Stimulated activated naive CD8-positive, alpha-beta T cell treated with anti-CD3 and anti-CD28 coated beads, Interleukin-15, amount 100 ng/mL, for 72 hours (primary cell): Measurements from ENCODE around the gene KCND2.
"Not testable (repeated sequence)": the region's sequence is repeated elsewhere in the genome, so short reads cannot be mapped to it uniquely, and the experiment has no call there.

Experiments used
- ATAC-seq: fragments of 150-1000 bp; cut with Tn5 transposase; 2 replicates; pipeline ENCODE4 v1.10.0; 2021; ENCODE audit warnings: mild to moderate bottlenecking, moderate library complexity
- DNase-seq, 2 donors: peaks; one replicate each; pipeline ENCODE4 v3.0.0; 2021 to 2022
- H3K27ac Mint-ChIP-seq, 2 donors: one replicate each; pipeline ENCODE4 v1.8.0; 2022; ENCODE audit warnings: mild to moderate bottlenecking in 2 of 2, mixed read lengths in 2 of 2, moderate library complexity in 2 of 2
- H3K27me3 Mint-ChIP-seq: one replicate; pipeline ENCODE4 v1.8.0; 2022; ENCODE audit warnings: mixed read lengths
- H3K4me1 Mint-ChIP-seq: one replicate; pipeline ENCODE4 v1.8.0; 2022; ENCODE audit warnings: mild to moderate bottlenecking, mixed read lengths
- H3K4me3 Mint-ChIP-seq, 2 donors: one replicate each; pipeline ENCODE4 v1.8.0; 2022; ENCODE audit warnings: mild to moderate bottlenecking in 2 of 2, mixed read lengths in 2 of 2, moderate library complexity in 1 of 2
- H3K9me3 Mint-ChIP-seq, 2 donors: one replicate each; pipeline ENCODE4 v1.8.0; 2022; ENCODE audit warnings: mixed read lengths in 2 of 2

KCND2 gene

GRCh38 chr7:120550494-120551048 lies 277.6 kb downstream of the KCND2 start:
- no peak overlapping the region for H3K4me3 Mint-ChIP-seq
- H3K27me3 Mint-ChIP-seq, result no peaks in the 10 kb centered on the region
- H3K9me3 Mint-ChIP-seq, result peaks cover 8 to 9% of the 10 kb centered on the region in 2 donors
- no peak for ATAC-seq
- H3K27ac Mint-ChIP-seq, result no peak overlapping the region
- H3K4me1 Mint-ChIP-seq, result no peaks in the 10 kb centered on the region
- DNase-seq, result no peak

DNA sequence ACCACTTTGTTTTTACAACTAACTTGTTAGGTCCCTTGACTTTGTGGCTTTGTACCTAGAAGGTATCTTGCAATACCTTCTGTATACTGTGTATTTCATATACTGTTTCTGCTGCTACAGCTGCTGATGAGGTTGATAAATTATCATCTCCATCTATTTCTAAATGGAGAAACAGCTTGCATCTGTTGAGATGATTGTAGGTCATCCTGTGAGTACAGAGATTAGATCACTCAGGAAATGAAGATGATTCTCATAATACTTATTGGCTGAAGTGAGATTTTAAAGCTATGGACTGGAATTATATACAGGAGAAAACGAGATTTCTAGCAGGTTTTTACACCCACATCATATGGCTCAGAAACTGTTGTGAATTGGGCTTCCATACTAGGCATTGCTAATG lies 280.5 kb downstream of the KCND2 start:
- ATAC-seq, result no peak
- no peak overlapping the region for H3K27ac Mint-ChIP-seq
- H3K9me3 Mint-ChIP-seq, result peaks cover 5 to 8% of the 10 kb centered on the region in 2 donors
- no peaks in the 10 kb centered on the region for H3K27me3 Mint-ChIP-seq
- H3K4me3 Mint-ChIP-seq, result no peak overlapping the region
- DNase-seq, result no peak
- no peaks in the 10 kb centered on the region for H3K4me1 Mint-ChIP-seq

GRCh38 chr7:120554960-120555571 lies 282.1 kb downstream of the KCND2 start:
- Mint-ChIP-seq H3K9me3 (no peaks in the 10 kb centered on the region), H3K4me1 (no peaks in the 10 kb centered on the region), H3K27ac (no peak overlapping the region), H3K27me3 (no peaks in the 10 kb centered on the region), H3K4me3 (no peak overlapping the region)
- no peak for ATAC-seq
- DNase-seq, result no peak

- no peak for ATAC-seq
- H3K9me3 Mint-ChIP-seq, result peaks cover 0 to 9% of the 10 kb centered on the region in 2 donors
- no peak for DNase-seq
- H3K4me3 Mint-ChIP-seq, result no peak overlapping the region
- H3K27me3 Mint-ChIP-seq, result no peaks in the 10 kb centered on the region
- no peaks in the 10 kb centered on the region for H3K4me1 Mint-ChIP-seq
- H3K27ac Mint-ChIP-seq, result no peak overlapping the region
Observed at GRCh38 chr7:120564145-120564544, 291.2 kb downstream of the KCND2 start.

DNA sequence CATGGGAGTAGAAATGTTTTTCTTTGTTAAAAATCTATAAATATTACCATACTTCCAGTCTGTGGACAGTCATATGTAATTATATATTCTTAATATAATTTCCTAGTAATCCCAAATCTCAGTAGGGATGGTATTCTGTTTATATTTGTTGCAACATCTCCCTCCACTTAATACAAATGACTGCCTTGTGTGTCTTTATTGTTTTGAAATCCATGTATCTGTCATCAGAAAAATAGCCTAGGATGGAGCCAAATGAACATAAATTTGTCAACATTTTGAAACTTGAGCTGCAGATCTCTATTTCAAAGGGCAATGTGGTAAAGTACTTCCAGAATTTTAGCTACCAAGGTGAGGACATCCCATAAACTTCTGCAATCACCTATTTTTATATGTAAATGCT lies 294.2 kb downstream of the KCND2 start:
- ATAC-seq, result no peak
- DNase-seq, result no peak
- peaks cover 0 to 6% of the 10 kb centered on the region in 2 donors for H3K9me3 Mint-ChIP-seq
- H3K4me3 Mint-ChIP-seq, result no peak overlapping the region
- H3K4me1 Mint-ChIP-seq, result no peaks in the 10 kb centered on the region
- H3K27ac Mint-ChIP-seq, result no peak overlapping the region
- no peaks in the 10 kb centered on the region for H3K27me3 Mint-ChIP-seq

- not testable (repeated sequence) for H3K9me3 Mint-ChIP-seq, H3K27me3 Mint-ChIP-seq, H3K4me1 Mint-ChIP-seq, H3K27ac Mint-ChIP-seq, ATAC-seq, DNase-seq, H3K4me3 Mint-ChIP-seq
Observed at GRCh38 chr7:120578657-120579056, 305.7 kb downstream of the KCND2 start.

GRCh38 chr7:120582916-120583315 lies 309.9 kb downstream of the KCND2 start:
- H3K27ac Mint-ChIP-seq, result no peak overlapping the region
- DNase-seq (no peak), ATAC-seq (no peak)
- H3K9me3 Mint-ChIP-seq, result no peaks in the 10 kb centered on the region
- H3K4me3 Mint-ChIP-seq, result no peak overlapping the region
- H3K4me1 Mint-ChIP-seq, result no peaks in the 10 kb centered on the region
- no peaks in the 10 kb centered on the region for H3K27me3 Mint-ChIP-seq

- no peak overlapping the region for H3K4me3 Mint-ChIP-seq
- ATAC-seq (no peak), DNase-seq (no peak)
- H3K27ac Mint-ChIP-seq, result no peak overlapping the region
- no peaks in the 10 kb centered on the region for H3K4me1 Mint-ChIP-seq
- H3K27me3 Mint-ChIP-seq, result no peaks in the 10 kb centered on the region
- H3K9me3 Mint-ChIP-seq, result no peaks in the 10 kb centered on the region
Observed at GRCh38 chr7:120583899-120584586, 311.1 kb downstream of the KCND2 start.

DNA sequence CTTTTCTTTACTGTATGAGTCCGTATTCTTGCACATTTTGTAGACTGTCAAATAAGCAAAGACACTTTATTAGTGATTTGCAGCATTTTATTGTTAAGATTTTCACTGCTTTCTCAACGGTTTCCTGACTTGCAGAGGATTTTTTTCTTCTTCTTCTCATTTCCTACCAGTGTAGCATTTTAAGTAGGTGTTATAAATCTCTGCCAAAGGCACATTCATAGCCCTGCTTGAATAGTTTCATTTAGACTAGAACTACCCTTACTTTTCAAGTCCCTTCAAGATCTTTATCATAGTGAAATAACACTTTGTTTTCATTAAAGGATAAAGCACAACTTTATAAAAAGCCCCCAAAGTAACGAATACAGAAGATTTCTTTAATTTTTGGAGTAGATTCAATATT lies 313.6 kb downstream of the KCND2 start:
- no peak overlapping the region for H3K27ac Mint-ChIP-seq

GRCh38 chr7:120587243-120587642 lies 314.3 kb downstream of the KCND2 start:
- H3K4me3 Mint-ChIP-seq, result no peak overlapping the region
- H3K4me1 Mint-ChIP-seq, result no peaks in the 10 kb centered on the region
- DNase-seq (no peak), ATAC-seq (no peak)
- H3K9me3 Mint-ChIP-seq, result no peaks in the 10 kb centered on the region
- no peak overlapping the region for H3K27ac Mint-ChIP-seq
- no peaks in the 10 kb centered on the region for H3K27me3 Mint-ChIP-seq

More for the DNA sequence above, 313.6 kb downstream of the KCND2 start:
- H3K27me3 Mint-ChIP-seq, result no peaks in the 10 kb centered on the region
- H3K4me3 Mint-ChIP-seq, result no peak overlapping the region
- ATAC-seq, result no peak
- no peaks in the 10 kb centered on the region for H3K4me1 Mint-ChIP-seq
- no peaks in the 10 kb centered on the region for H3K9me3 Mint-ChIP-seq
- no peak for DNase-seq

DNA sequence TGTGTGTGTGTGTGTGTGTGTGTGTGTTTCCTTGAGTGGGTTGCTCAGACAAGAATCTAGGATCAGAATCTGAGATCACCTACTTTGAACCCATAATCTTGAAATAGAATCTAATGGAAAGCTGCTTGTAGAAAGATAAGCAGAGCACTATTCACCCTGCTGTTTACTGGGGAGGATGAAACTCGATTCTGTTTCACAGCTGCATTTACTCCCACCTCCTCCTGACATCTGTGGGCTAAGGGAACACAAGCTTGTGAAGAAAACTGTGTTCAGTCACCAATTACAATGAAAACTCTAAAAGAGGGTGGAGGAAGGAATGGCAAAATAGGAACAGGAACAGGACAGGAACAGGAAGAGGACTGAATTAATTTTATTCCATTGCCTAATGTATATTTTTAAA lies 315.4 kb downstream of the KCND2 start:
- ATAC-seq (no peak), DNase-seq (no peak)
- no peaks in the 10 kb centered on the region for H3K9me3 Mint-ChIP-seq
- no peaks in the 10 kb centered on the region for H3K4me1 Mint-ChIP-seq
- H3K27me3 Mint-ChIP-seq, result no peaks in the 10 kb centered on the region
- no peak overlapping the region for H3K27ac Mint-ChIP-seq
- H3K4me3 Mint-ChIP-seq, result no peak overlapping the region

- H3K9me3 Mint-ChIP-seq, result no peaks in the 10 kb centered on the region
- DNase-seq, result no peak
- H3K27ac Mint-ChIP-seq, result no peak overlapping the region
- no peak overlapping the region for H3K4me3 Mint-ChIP-seq
- no peaks in the 10 kb centered on the region for H3K4me1 Mint-ChIP-seq
- no peaks in the 10 kb centered on the region for H3K27me3 Mint-ChIP-seq
- ATAC-seq, result no peak
Observed at GRCh38 chr7:120588862-120589261, 315.9 kb downstream of the KCND2 start.

DNA sequence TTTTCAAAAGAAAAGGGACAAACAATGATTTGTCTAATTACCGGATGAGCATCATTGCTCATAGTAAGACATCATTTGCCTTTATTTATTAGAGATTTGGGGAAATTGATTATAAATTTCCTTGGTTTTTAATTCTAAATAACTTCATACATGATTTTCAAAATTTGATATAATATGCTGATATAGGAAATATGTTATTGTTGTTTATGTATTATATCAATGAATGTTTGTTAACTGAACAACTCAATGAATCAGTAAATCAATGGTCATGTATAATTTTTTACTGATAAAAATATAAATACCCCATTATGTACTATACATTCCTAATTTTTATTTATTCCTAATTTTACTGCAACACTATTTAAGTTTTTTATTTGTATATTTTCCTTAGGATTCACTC lies 327.6 kb downstream of the KCND2 start:
- Mint-ChIP-seq H3K4me1 (no peaks in the 10 kb centered on the region), H3K4me3 (no peak overlapping the region), H3K27me3 (no peaks in the 10 kb centered on the region), H3K9me3 (peaks cover 0 to 5% of the 10 kb centered on the region in 2 donors), H3K27ac (no peak overlapping the region)
- no peak for DNase-seq
- no peak for ATAC-seq

DNA sequence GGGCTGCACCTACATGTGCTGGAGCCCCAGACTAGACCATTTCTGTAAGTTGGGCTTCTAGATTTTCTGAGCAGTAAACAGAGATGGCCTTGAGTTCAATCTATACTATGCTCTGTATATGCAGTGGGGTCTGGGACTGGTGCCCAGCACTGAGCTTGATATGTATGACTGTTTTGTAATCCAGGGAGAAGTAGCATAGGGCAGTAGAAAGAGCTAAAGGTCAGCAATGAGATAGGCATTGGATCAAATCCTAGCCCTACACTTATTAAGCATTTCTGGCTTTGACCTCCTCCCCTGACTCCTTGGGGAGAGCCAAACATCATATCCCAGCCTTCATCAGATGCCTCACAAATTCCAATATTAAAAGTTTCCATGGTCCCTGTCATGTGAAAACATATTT lies 330.4 kb downstream of the KCND2 start:
- Mint-ChIP-seq H3K9me3 (peaks cover 0 to 5% of the 10 kb centered on the region in 2 donors), H3K4me1 (no peaks in the 10 kb centered on the region), H3K27ac (no peak overlapping the region), H3K4me3 (no peak overlapping the region), H3K27me3 (no peaks in the 10 kb centered on the region)
- ATAC-seq (no peak), DNase-seq (no peak)

- no peaks in the 10 kb centered on the region for H3K4me1 Mint-ChIP-seq
- H3K9me3 Mint-ChIP-seq, result peaks cover 0 to 5% of the 10 kb centered on the region in 2 donors
- no peak overlapping the region for H3K27ac Mint-ChIP-seq
- ATAC-seq (no peak), DNase-seq (no peak)
- H3K27me3 Mint-ChIP-seq, result no peaks in the 10 kb centered on the region
- no peak overlapping the region for H3K4me3 Mint-ChIP-seq
Observed at GRCh38 chr7:120609136-120609753, 336.3 kb downstream of the KCND2 start.

DNA sequence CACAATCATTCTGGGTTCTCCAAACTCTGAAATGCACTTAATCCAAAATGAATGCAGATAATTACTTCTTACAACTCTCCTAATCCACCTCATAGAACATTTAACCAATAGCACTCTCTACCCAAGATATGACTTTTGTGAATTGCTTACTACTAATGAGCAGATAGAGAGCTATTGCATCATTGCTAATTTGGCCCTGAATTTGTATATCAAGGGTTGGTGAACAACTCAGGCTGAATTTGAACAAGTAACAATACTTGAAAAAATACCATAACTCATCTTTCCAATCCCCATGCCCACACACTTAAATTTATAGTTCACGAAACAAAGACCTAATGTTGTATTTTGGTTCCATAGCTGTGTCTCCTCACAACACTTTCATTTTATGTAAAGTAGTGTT lies 339.0 kb downstream of the KCND2 start:
- no peak for ATAC-seq
- H3K9me3 Mint-ChIP-seq, result peaks cover 0 to 6% of the 10 kb centered on the region in 2 donors

More for the DNA sequence above, 339.0 kb downstream of the KCND2 start:
- Mint-ChIP-seq H3K27ac (no peak overlapping the region), H3K4me1 (no peaks in the 10 kb centered on the region), H3K4me3 (no peak overlapping the region), H3K27me3 (no peaks in the 10 kb centered on the region)
- no peak for DNase-seq
